K562 (cell line): ENCODE data around the gene BPHL. TPM values are rescaled to one million over a fixed set of nuclear protein-coding genes. Genes with fewer than 3 reads are reported as not detected.

Experiments
- ARID4B ChIP-seq: sonication (generic); formaldehyde crosslinking; IDR thresholded peaks from 2 replicates; pipeline ENCODE4 v1.8.0; 2022; ENCODE audit warnings: mild to moderate bottlenecking, missing genetic modification reagents
- CREM ChIP-seq: IDR thresholded peaks from 2 replicates; pipeline ENCODE4 v1.6.1; 2014; ENCODE audit warnings: antibody characterized with exemption, low read depth
- ESRRB ChIP-seq: fragments of 250-450 bp; sonication (Bioruptor Pico); IDR thresholded peaks from 2 replicates; pipeline ENCODE4 v1.5.0; 2020; ENCODE audit warnings: mild to moderate bottlenecking, moderate library complexity, borderline replicate concordance
- ETS1 ChIP-seq: conservative IDR thresholded peaks from 2 replicates; pipeline ENCODE4 v1.6.1; 2011; ENCODE audit warnings: low read depth, mild to moderate bottlenecking, low read length; ENCODE audit not compliant: control insufficient read depth
- HDAC2 ChIP-seq: fragments of 450-650 bp; IDR thresholded peaks from 2 replicates; pipeline ENCODE4 v1.6.1; 2016; ENCODE audit warnings: mild to moderate bottlenecking
- HDAC8 ChIP-seq: fragments of 450-650 bp; IDR thresholded peaks from 2 replicates; pipeline ENCODE4 v1.6.1; 2016; ENCODE audit warnings: mild to moderate bottlenecking, missing genetic modification characterization, moderate library complexity, missing compliant biosample characterization
- MYC ChIP-seq, 2 experiments: fragments of 250-450 bp in 1 of 2; sonication (Bioruptor Pico) in 1 of 2; IDR thresholded peaks; 2 replicates each; pipeline versions ENCODE4 v1.5.1 to v1.6.1; 2012 to 2021; ENCODE audit warnings: low read depth in 2 of 2, borderline replicate concordance in 1 of 2, improper control_type of control experiment in 1 of 2, low read length in 1 of 2, mild to moderate bottlenecking in 1 of 2, moderate library complexity in 1 of 2
- NR4A1 ChIP-seq, 2 experiments: fragments of 250-450 bp in 1 of 2; fragments of 450-650 bp in 1 of 2; sonication (Bioruptor Pico) in 1 of 2; IDR thresholded peaks; 2 replicates each; pipeline versions ENCODE4 v1.4.0 to v1.6.1; 2016 to 2020; ENCODE audit warnings: mild to moderate bottlenecking in 2 of 2, missing compliant biosample characterization in 1 of 2, missing genetic modification characterization in 1 of 2, moderate library complexity in 1 of 2
- SIN3B ChIP-seq: fragments of 450-650 bp; IDR thresholded peaks from 2 replicates; pipeline ENCODE4 v1.6.1; 2017; ENCODE audit warnings: low read depth, mild to moderate bottlenecking, moderate library complexity
- SMARCA5 ChIP-seq: fragments of 450-650 bp; IDR thresholded peaks from 2 replicates; pipeline ENCODE4 v1.6.1; 2016
- TAF7 ChIP-seq: fragments of 450-650 bp; IDR thresholded peaks from 2 replicates; pipeline ENCODE4 v1.6.1; 2016; ENCODE audit warnings: missing genetic modification characterization, missing compliant biosample characterization
- TBL1XR1 ChIP-seq, 2 experiments: IDR thresholded peaks; 2 replicates each; pipeline ENCODE4 v1.6.1; 2012; ENCODE audit warnings: improper control_type of control experiment in 2 of 2, low read length in 2 of 2, mild to moderate bottlenecking in 1 of 2
- ZBTB33 ChIP-seq: sonication (generic); formaldehyde crosslinking; IDR thresholded peaks from 2 replicates; pipeline ENCODE4 v1.8.1; 2023; ENCODE audit warnings: mild to moderate bottlenecking, missing genetic modification reagents
- ZNF311 ChIP-seq: fragments of 250-450 bp; sonication (Bioruptor Pico); IDR thresholded peaks from 2 replicates; pipeline ENCODE4 v1.4.0; 2020; ENCODE audit warnings: mild to moderate bottlenecking, moderate library complexity
- polyA plus RNA-seq, 8 experiments: library from polyadenylated mRNA; depleted of rRNA in 4 of 8; stranded (reverse) in 5 of 8; unstranded in 3 of 8; fragments of >200 nt; fragmentation: Nextera tagmentation in 2 of 8; fragmentation: Illumina TruSeq in 1 of 8; extraction: Ambion mirVana in 2 of 8; extraction: Trizol in 1 of 8; gene quantifications; 2 replicates each; pipeline versions ENCODE4 v1.2.1 to v1.2.3, GENCODE V29; 2011 to 2014; ENCODE audit warnings: inconsistent platforms in 1 of 8, missing spikeins in 1 of 8
- total RNA-seq, 7 experiments: library from RNA; depleted of rRNA in 6 of 7; stranded (reverse); fragments of >200 nt in 6 of 7; fragmentation: Illumina TruSeq in 2 of 7; extraction: Trizol in 2 of 7; gene quantifications; 2 replicates each; pipeline versions ENCODE4 v1.2.1 to v1.2.3, GENCODE V29; 2011 to 2021; ENCODE audit warnings: low replicate concordance in 1 of 7
- TF ChIP-seq, protein P1 (sequence below): fragments of 200-800 bp; sonication (Bioruptor generic); IDR thresholded peaks from 2 replicates; pipeline ENCODE4 v1.6.1; 2017; ENCODE audit warnings: missing genetic modification characterization, missing compliant biosample characterization

BPHL gene
- total and polyA plus RNA-seq, 9 of the 15 experiments (the other 6 are each of a cell fraction or from before 2014, with no cell fraction given), result 3.5 to 17.4 (median 8.2) TPM

DNA sequence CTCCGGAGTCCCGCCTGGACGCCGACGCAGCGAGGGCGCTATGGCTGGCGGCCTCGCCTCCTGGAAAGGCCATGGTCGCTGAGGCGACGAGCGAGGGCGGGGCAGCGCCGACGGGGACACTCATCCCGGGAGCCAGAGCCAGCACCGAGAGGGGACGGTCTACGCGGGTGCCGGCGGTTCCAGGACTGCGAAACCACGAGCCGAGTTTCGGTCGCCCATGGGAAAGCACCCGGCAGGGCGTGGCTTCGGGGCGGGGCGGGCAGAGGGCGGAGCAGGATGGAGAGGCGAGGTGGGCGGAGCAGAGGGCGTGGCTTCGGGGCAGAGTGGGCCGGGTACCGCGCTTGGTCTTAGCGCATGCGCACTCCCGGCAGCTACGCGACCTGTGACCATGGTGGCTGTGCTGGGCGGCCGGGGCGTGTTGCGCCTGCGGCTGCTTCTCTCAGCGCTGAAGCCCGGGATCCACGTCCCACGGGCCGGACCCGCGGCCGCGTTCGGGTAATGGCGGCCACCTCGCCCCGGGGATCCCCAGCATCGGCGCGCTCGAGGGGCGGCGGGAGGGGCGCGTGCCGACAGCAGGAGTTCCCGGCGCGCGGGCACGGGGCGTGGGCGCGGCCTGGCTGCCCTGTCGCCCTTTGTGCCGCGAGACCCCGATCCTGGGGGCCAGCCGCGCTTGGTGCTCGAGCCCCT is at the start of gene BPHL (continued):
- TF ChIP-seq, protein P1, sequence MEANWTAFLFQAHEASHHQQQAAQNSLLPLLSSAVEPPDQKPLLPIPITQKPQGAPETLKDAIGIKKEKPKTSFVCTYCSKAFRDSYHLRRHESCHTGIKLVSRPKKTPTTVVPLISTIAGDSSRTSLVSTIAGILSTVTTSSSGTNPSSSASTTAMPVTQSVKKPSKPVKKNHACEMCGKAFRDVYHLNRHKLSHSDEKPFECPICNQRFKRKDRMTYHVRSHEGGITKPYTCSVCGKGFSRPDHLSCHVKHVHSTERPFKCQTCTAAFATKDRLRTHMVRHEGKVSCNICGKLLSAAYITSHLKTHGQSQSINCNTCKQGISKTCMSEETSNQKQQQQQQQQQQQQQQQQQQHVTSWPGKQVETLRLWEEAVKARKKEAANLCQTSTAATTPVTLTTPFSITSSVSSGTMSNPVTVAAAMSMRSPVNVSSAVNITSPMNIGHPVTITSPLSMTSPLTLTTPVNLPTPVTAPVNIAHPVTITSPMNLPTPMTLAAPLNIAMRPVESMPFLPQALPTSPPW (CRISPR knock-in tag), result peak; percentile 62
- TF ChIP-seq SMARCA5, result no peak
- TF ChIP-seq NR4A1 (CRISPR knock-in tag; IDR thresholded peaks at IDR 0.05), result no peak
- TF ChIP-seq NR4A1 (tag; IDR thresholded peaks at IDR 0.05), result peak; percentile 47; the same call in 1 of the 2 replicates
- TF ChIP-seq MYC (IDR thresholded peaks at IDR 0.05; ENCODE audit: low read depth, low read length), result peak; percentile 40; the same call in 1 of the 2 replicates
- peak; percentile 70; the same call in 1 of the 2 replicates for TF ChIP-seq MYC (CRISPR knock-in tag; IDR thresholded peaks at IDR 0.05; ENCODE audit: borderline replicate concordance, low read depth)
- TF ChIP-seq ZNF311 (CRISPR knock-in tag), result no peak
- peak; percentile 65 for TF ChIP-seq CREM
- TF ChIP-seq SIN3B, result peak; percentile 66; the same call in 1 of the 2 replicates
- peak; percentile 72 for TF ChIP-seq ETS1
- TF ChIP-seq HDAC2, result peak; percentile 75; the same call in 1 of the 2 replicates
- peak; percentile 41; the same call in 1 of the 2 replicates for TF ChIP-seq TAF7 (tag)
- no peak for TF ChIP-seq ESRRB (CRISPR knock-in tag)
- TF ChIP-seq HDAC8 (tag), result peak; percentile 64; the same call in 1 of the 2 replicates
- peak; percentile 78; the same call in 1 of the 2 replicates for TF ChIP-seq ZBTB33 (CRISPR knock-in tag)
- no peak; a peak in 1 of 4 replicates for TF ChIP-seq TBL1XR1 (IDR thresholded peaks at IDR 0.05; ENCODE audit: low read length in 2 of 2)
- TF ChIP-seq ARID4B, result peak; percentile 92; the same call in 1 of the 2 replicates
